ENCODE data around the gene SLK.

DNA sequence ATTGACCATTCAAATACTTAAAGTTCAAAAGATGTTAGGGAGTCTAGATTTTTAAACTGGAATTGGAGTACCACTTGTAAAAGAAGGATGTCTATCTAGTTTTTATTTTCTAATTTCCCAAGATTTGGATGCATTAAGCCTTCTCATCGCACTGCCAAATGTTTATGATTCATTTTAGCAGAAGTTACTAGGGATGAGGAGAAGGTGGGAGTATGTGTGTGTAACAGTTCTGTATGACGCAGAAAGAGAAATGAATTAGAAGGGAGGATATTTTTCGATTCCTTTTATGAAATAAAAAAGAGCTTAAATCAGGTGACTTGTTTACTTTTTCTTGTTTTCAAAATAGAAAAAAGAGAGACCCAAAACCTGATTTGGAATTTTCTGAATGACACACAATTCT lies 6.8 kb upstream of the SLK start:
- TF ChIP-seq, protein P1, sequence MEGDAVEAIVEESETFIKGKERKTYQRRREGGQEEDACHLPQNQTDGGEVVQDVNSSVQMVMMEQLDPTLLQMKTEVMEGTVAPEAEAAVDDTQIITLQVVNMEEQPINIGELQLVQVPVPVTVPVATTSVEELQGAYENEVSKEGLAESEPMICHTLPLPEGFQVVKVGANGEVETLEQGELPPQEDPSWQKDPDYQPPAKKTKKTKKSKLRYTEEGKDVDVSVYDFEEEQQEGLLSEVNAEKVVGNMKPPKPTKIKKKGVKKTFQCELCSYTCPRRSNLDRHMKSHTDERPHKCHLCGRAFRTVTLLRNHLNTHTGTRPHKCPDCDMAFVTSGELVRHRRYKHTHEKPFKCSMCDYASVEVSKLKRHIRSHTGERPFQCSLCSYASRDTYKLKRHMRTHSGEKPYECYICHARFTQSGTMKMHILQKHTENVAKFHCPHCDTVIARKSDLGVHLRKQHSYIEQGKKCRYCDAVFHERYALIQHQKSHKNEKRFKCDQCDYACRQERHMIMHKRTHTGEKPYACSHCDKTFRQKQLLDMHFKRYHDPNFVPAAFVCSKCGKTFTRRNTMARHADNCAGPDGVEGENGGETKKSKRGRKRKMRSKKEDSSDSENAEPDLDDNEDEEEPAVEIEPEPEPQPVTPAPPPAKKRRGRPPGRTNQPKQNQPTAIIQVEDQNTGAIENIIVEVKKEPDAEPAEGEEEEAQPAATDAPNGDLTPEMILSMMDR (IDR thresholded peaks at IDR 0.05; ENCODE audit: low read depth, low read length) = no peak
- TF ChIP-seq EZH2phosphoT487 (IDR thresholded peaks at IDR 0.05; ENCODE audit: low read depth) = no peak

Measured in OCI-LY3 (cell line).